SU-DHL-6 (cell line): ENCODE measurements around the gene AFAP1L1.

Source experiments
- H2AFZ ChIP-seq: fragments of 200-600 bp; sonication (generic); 2 replicates; pipeline ENCODE4 v1.6.1; 2014; ENCODE audit warnings: low read depth, mild to moderate bottlenecking, moderate library complexity, mixed read lengths, antibody characterized with exemption, low read length; ENCODE audit not compliant: severe bottlenecking
- H3F3A ChIP-seq: fragments of 200-600 bp; shearing (Covaris generic); 2 replicates; pipeline ENCODE4 v1.6.0; 2016; ENCODE audit warnings: antibody characterized with exemption, mild to moderate bottlenecking; ENCODE audit not compliant: insufficient read depth
- H3K27ac ChIP-seq: fragments of 200-600 bp; sonication (generic); 2 replicates; pipeline ENCODE4 v1.5.1; 2016; ENCODE audit warnings: low read depth, mild to moderate bottlenecking, low read length, moderate library complexity, mixed read lengths
- H3K27me3 ChIP-seq: fragments of 200-600 bp; sonication (generic), shearing (Covaris generic); 2 replicates; pipeline ENCODE4 v1.6.0; 2014; ENCODE audit warnings: mild to moderate bottlenecking, low read length
- H3K36me3 ChIP-seq: fragments of 200-600 bp; sonication (generic); 2 replicates; pipeline ENCODE4 v1.6.1; 2014; ENCODE audit warnings: mild to moderate bottlenecking, low read length, mixed read lengths
- H3K4me2 ChIP-seq: fragments of 300-600, 200-600 bp; shearing (Covaris generic), sonication (generic); 2 replicates; pipeline ENCODE4 v1.6.0; 2014; ENCODE audit warnings: low read length, low read depth, mild to moderate bottlenecking; ENCODE audit not compliant: poor library complexity, severe bottlenecking
- H3K4me3 ChIP-seq: fragments of 200-600 bp; sonication (generic); 2 replicates; pipeline ENCODE4 v1.5.1; 2014; ENCODE audit warnings: antibody characterized with exemption, low read length, mild to moderate bottlenecking, mixed read lengths; ENCODE audit not compliant: insufficient read depth, poor library complexity, severe bottlenecking
- H3K79me2 ChIP-seq: fragments of 200-600 bp; sonication (generic); 2 replicates; pipeline ENCODE4 v1.6.1; 2014; ENCODE audit warnings: mild to moderate bottlenecking, low read length, moderate library complexity; ENCODE audit not compliant: insufficient read depth
- H3K9ac ChIP-seq: fragments of 200-600 bp; sonication (generic); 2 replicates; pipeline ENCODE4 v1.7.0; 2014; ENCODE audit warnings: mild to moderate bottlenecking, low read length
- H3K9me2 ChIP-seq: fragments of 200-600 bp; sonication (generic); replicated peaks from 2 replicates; pipeline ENCODE4 v1.6.1; 2014; ENCODE audit warnings: low read length; ENCODE audit not compliant: insufficient read depth
- H3K9me3 ChIP-seq: fragments of 200-600 bp; sonication (generic); 2 replicates; pipeline ENCODE4 v1.6.1; 2014; ENCODE audit warnings: low read length, mixed read lengths; ENCODE audit not compliant: insufficient read depth
- H4K20me1 ChIP-seq: fragments of 200-600 bp; sonication (generic); 2 replicates; pipeline ENCODE4 v1.6.1; 2014; ENCODE audit warnings: low read depth, mild to moderate bottlenecking, antibody characterized with exemption, low read length, moderate library complexity, mixed read lengths
- CTCF ChIP-seq: fragments of 200-600 bp; sonication (generic); IDR thresholded peaks from one replicate; pipeline ENCODE4 v1.5.1; 2017; ENCODE audit warnings: antibody characterized with exemption, mild to moderate bottlenecking, low read length, moderate library complexity; ENCODE audit not compliant: insufficient read depth, poor library complexity, severe bottlenecking
- EZH2phosphoT487 ChIP-seq: fragments of 200-600 bp; sonication (generic), shearing (Covaris generic); conservative IDR thresholded peaks from 2 replicates; pipeline ENCODE4 v1.6.1; 2018; ENCODE audit warnings: mild to moderate bottlenecking, antibody characterized with exemption, low read length, moderate library complexity, mixed read lengths

AFAP1L1 gene

GRCh38 chr5:149303210-149303609 is 31.6 kb downstream of the AFAP1L1 start:
- Histone ChIP-seq H3K9ac (no peak overlapping the region), H4K20me1 (no peaks in the 10 kb centered on the region), H3K4me2 (no peak overlapping the region), H3K79me2 (no peaks in the 10 kb centered on the region), H3K9me3 (no peaks in the 10 kb centered on the region), H3K36me3 (no peaks in the 10 kb centered on the region), H2AFZ (no peak overlapping the region), H3K27ac (no peak overlapping the region), H3K27me3 (no peaks in the 10 kb centered on the region), H3F3A (no peaks in the 10 kb centered on the region), H3K4me3 (no peak overlapping the region), H3K9me2 (no peaks in the 10 kb centered on the region)
- TF ChIP-seq CTCF: no peak
- TF ChIP-seq EZH2phosphoT487: no peak

GRCh38 chr5:149304195-149305078 is 32.8 kb downstream of the AFAP1L1 start:
- H3K27me3 ChIP-seq: no peaks in the 10 kb centered on the region
- H3K9me3 ChIP-seq: no peaks in the 10 kb centered on the region
- H3K4me2 ChIP-seq: no peak overlapping the region
- H3K36me3 ChIP-seq: no peaks in the 10 kb centered on the region
- no peak overlapping the region for H3K4me3 ChIP-seq
- no peak overlapping the region for H3K27ac ChIP-seq
- H4K20me1 ChIP-seq: no peaks in the 10 kb centered on the region
- H3F3A ChIP-seq: no peaks in the 10 kb centered on the region
- no peaks in the 10 kb centered on the region for H3K9me2 ChIP-seq
- H2AFZ ChIP-seq: no peak overlapping the region
- no peak for TF ChIP-seq CTCF
- no peak for TF ChIP-seq EZH2phosphoT487
- H3K9ac ChIP-seq: no peak overlapping the region
- no peaks in the 10 kb centered on the region for H3K79me2 ChIP-seq

GRCh38 chr5:149309354-149309753 is 37.7 kb downstream of the AFAP1L1 start:
- Histone ChIP-seq H4K20me1 (no peaks in the 10 kb centered on the region), H3K27ac (no peak overlapping the region), H3K36me3 (no peaks in the 10 kb centered on the region), H3K9me3 (no peaks in the 10 kb centered on the region), H3K9me2 (no peaks in the 10 kb centered on the region), H3K27me3 (no peaks in the 10 kb centered on the region), H2AFZ (no peak overlapping the region), H3K79me2 (no peaks in the 10 kb centered on the region), H3K4me3 (no peak overlapping the region), H3K9ac (no peak overlapping the region), H3F3A (no peaks in the 10 kb centered on the region), H3K4me2 (no peak overlapping the region)
- TF ChIP-seq EZH2phosphoT487: no peak
- no peak for TF ChIP-seq CTCF
